ENCODE measurements around the gene UGT2A3.

DNA sequence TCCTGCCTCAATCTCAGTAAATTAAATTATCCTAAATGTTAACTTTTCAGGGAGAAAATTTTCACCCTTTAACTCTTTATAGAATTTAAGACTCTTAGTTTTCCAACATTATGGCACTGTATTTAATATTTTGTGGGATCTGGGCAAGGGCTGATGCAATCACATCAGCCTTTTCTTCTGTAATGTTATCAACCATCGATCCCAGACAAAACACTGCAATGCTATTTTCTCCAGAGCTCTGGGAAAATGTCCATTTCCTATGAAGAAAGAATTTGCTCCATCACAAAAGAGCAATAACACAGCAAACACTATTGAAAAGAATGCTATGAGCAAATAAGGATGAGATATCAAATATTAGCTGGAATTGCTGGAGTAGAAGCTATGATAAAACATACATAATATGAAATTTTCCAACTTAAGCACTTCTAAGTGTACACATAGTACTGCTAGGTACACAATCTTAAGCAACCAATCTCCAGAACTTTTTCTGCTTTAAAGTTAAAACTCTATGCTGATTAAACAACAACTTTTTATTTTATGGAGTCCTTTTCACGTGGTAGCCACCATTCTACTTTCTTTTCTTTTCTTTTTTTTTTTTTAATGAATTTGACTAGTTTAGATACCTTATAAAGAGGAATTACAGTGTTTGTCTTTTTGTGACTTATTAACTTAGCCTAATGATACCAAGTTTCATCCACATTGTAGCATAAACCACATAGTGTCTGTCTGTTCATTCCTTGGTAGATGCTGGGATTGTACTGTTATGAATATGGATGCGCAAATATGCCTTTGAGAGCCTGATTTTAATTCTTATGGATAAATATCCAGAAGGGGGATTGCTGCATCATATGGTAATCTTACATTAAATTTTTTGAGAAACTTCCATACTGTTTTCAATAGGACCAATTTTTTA lies 43.6 kb downstream of the UGT2A3 start:
- no peak for TF ChIP-seq POLR2A (IDR thresholded peaks at IDR 0.05)
- TF ChIP-seq, protein P1, sequence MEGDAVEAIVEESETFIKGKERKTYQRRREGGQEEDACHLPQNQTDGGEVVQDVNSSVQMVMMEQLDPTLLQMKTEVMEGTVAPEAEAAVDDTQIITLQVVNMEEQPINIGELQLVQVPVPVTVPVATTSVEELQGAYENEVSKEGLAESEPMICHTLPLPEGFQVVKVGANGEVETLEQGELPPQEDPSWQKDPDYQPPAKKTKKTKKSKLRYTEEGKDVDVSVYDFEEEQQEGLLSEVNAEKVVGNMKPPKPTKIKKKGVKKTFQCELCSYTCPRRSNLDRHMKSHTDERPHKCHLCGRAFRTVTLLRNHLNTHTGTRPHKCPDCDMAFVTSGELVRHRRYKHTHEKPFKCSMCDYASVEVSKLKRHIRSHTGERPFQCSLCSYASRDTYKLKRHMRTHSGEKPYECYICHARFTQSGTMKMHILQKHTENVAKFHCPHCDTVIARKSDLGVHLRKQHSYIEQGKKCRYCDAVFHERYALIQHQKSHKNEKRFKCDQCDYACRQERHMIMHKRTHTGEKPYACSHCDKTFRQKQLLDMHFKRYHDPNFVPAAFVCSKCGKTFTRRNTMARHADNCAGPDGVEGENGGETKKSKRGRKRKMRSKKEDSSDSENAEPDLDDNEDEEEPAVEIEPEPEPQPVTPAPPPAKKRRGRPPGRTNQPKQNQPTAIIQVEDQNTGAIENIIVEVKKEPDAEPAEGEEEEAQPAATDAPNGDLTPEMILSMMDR (IDR thresholded peaks at IDR 0.05) = no peak
